Loucy (cell line): ENCODE measurements around the gene PLS1.

Experiments
- CTCF ChIP-seq: fragments of 200-600 bp; sonication (generic); conservative IDR thresholded peaks from 2 replicates; pipeline ENCODE4 v1.5.1; 2014; ENCODE audit warnings: mild to moderate bottlenecking, antibody characterized with exemption, low read length
- EZH2phosphoT487 ChIP-seq: fragments of 200-600 bp; IDR thresholded peaks from 2 replicates; pipeline ENCODE4 v1.6.1; 2018; ENCODE audit warnings: antibody characterized with exemption, mild to moderate bottlenecking, moderate library complexity, borderline replicate concordance

GRCh38 chr3:142676151-142676550 lies 80.0 kb downstream of the PLS1 start:
- TF ChIP-seq CTCF: no peak
- no peak for TF ChIP-seq EZH2phosphoT487
